HG02852 (cell line): ENCODE data around the gene ANKRD31.
"Not testable (repeated sequence)": the region's sequence is repeated elsewhere in the genome, so short reads cannot be mapped to it uniquely, and the experiment has no call there.

Source experiments
- ATAC-seq: cut with Tn5 transposase; IDR thresholded peaks from one replicate; pipeline ENCODE4 v1.9.1; 2021; ENCODE audit warnings: mild to moderate bottlenecking, moderate library complexity; ENCODE audit not compliant: unreplicated experiment

Gene ANKRD31

GRCh38 chr5:75161508-75161907 lies 75.2 kb downstream of the ANKRD31 start:
- not testable (repeated sequence) for ATAC-seq

GRCh38 chr5:75156585-75156984 lies 80.1 kb downstream of the ANKRD31 start:
- no peak for ATAC-seq

GRCh38 chr5:75152860-75153259 lies 83.8 kb downstream of the ANKRD31 start:
- no peak for ATAC-seq

DNA sequence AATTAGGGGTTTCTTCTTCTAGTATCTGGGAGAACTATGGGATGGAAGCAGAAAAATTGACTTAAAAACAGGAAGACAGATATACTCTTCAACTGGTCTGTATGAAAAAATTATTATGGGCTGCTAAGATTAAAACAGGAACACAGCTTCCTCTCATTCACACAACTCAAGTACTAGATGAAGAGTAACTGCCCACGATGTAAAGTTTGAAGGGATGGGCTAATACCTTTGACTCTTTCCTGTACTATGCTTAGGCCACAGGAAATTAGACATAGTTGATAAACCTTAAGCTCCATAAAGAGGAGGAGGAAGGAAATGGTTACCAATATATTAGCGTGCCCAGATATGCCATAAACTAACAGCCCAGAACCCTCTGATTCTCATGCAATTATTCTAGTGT lies 88.6 kb downstream of the ANKRD31 start:
- no peak for ATAC-seq

DNA sequence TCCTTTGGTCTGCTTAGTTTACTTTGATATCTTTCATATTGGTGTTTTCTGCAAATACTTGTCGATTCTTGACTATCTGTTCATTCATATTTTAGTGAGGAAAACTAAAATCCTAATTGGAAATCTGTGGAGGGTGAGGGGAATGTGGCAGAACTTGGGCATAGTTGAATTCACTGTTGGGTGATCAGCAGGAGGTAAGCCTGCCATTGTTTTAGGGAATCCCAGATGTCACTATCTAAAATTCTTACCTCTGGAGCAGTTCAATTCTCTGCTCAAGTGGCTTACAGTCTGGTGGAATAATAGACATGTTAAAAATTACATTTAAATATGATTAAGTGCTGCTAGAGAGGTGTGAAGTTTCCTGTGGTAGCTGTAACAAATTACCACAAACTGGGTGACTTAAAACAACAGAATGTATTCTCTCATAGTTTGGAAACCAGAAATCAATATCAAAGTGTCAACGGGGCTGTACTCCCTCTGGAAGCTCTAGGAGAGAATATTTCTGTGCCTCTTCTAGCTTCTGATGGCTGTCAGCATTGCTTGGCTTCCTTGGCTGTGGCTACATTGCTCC lies 94.0 kb downstream of the ANKRD31 start:
- ATAC-seq = no peak

- no peak for ATAC-seq
These were observed 96.4 kb downstream of the ANKRD31 start for GRCh38 chr5:75140277-75140676.

GRCh38 chr5:75138689-75139088 lies 98.0 kb downstream of the ANKRD31 start:
- ATAC-seq = no peak

- ATAC-seq = no peak
These were observed 105.8 kb downstream of the ANKRD31 start for GRCh38 chr5:75130818-75131349.

GRCh38 chr5:75116856-75117255 lies 119.8 kb downstream of the ANKRD31 start:
- ATAC-seq = no peak

DNA sequence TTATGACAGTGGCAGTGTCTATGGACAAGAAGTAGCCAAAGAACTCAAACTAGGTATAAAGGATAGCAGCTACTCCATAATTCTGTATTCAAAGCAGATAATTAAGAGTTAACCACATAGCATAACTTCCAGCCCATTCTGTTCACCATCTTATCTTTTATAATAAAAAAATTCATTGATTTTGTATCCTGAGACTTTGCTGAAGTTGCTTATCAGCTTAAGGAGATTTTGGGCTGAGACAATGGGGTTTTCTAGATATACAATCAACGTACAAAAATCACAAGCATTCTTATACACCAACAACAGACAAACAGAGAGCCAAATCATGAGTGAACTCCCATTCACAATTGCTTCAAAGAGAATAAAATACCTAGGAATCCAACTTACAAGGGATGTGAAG lies 122.4 kb downstream of the ANKRD31 start:
- ATAC-seq = not testable (repeated sequence)

GRCh38 chr5:75113354-75114113 lies 123.1 kb downstream of the ANKRD31 start:
- ATAC-seq = no peak

- no peak for ATAC-seq
These were observed 127.6 kb downstream of the ANKRD31 start for GRCh38 chr5:75108931-75109596.

GRCh38 chr5:75108515-75108914 lies 128.2 kb downstream of the ANKRD31 start:
- ATAC-seq = no peak

DNA sequence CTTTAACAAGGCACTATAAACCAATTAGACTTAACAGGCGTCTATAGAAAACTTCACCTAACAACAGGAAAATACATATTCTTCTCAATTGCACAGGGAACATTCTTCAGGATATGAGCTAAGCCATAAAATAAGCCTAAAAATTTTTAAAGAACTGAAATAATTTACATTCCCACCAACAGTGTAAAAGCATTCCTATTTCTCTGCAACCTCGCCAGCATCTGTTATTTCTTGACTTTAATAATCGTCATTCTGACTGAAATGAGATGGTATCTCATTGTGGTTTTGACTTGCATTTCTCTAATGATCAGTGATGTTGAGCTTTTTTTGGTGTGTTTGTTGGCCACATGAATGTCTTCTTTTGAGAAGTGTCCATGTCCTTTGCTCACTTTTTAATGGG lies 140.7 kb downstream of the ANKRD31 start:
- not testable (repeated sequence) for ATAC-seq

DNA sequence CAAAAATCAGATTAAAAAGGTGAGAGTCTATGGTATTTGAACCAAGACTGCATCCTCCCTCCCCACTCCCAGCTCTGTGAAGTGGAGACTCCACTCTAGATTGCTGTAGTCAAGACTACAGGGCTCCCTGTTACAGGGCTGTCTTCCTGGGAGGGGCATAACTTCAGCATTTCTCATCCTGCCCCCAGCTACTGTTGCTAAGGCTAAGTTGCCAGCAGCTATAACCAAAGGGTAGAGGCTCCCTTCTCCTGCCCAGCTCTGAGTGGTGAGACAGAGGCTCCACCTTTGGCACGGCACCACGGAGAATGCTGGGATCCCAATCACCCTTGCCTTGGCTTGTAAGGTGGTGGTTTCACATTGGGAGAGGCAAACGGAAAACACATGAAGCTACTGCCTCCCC lies 145.1 kb downstream of the ANKRD31 start:
- no peak for ATAC-seq

GRCh38 chr5:75089662-75090061 lies 147.0 kb downstream of the ANKRD31 start:
- ATAC-seq = no peak

GRCh38 chr5:75089137-75089536 lies 147.5 kb downstream of the ANKRD31 start:
- no peak for ATAC-seq

- ATAC-seq = no peak
These were observed 148.0 kb downstream of the ANKRD31 start for GRCh38 chr5:75088648-75089047.

DNA sequence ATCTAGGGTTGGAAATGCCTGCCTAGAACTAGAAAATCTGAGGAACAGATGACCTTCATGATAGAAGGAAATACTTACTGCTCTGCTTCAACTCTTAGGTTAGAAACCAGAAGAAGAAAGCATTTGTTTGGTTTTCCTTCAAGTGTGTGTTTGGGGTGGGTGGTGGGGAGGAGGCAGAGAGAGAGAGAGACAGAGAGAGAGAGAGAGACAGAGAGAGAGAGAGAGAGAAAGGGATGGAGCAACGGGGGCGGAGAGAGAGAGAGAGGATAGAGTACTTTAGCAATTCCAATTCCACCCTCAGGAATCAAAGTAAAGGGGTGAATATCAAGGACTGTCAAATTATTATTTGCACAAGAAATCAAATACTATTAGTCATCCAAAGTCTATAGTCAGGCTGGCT lies 155.2 kb downstream of the ANKRD31 start:
- no peak for ATAC-seq

DNA sequence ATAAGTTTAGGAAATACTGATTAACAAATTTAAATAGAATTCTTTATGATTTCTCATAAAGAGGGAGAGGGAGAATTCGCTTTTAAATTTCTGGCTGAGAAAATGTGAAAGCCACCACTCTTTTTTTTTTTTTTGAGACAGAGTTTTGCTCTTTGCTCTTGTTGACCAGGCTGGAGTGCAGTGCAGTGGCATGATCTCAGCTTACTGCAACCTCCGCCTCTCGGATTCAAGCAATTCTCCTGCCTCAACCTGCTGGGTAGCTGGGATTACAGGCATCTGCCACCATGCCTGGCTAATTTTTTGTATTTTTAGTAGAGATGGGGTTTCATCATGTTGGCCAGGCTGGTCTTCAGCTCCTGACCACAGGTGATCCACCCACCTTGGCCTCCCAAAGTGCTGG lies 157.3 kb downstream of the ANKRD31 start:
- ATAC-seq = not testable (repeated sequence)

DNA sequence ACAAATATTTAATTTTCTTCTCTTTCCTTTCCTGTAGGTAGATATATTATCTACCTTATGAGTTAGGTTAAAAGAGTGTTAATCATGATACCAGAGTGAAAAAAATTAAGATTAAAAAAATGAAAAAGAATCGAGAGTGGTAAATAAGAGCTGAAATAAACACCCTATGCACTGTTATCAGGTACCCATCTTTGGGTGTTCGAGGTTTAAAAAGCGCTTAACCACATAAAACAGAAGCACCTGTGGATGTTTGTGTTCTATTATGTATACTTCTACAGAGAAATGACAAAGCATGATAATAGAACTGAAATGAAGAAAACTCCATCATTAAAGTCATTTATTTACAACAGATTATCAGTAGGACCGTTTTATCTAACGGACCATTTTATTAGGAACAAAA lies 158.7 kb downstream of the ANKRD31 start:
- ATAC-seq = no peak

- no peak for ATAC-seq
These were observed 164.6 kb downstream of the ANKRD31 start for GRCh38 chr5:75072061-75072460.
